HG02610 (cell line): ENCODE data around the gene AOPEP.

ENCODE experiments used
- ATAC-seq: cut with Tn5 transposase; IDR thresholded peaks from one replicate; pipeline ENCODE4 v1.9.1; 2021; ENCODE audit warnings: mild to moderate bottlenecking, moderate library complexity; ENCODE audit not compliant: unreplicated experiment

Gene AOPEP

GRCh38 chr9:94726495-94727191 lies at the start of gene AOPEP:
Gene AOPEP (plus strand): TSS chr9:94726699. CDS start chr9:94759784, 33,085 bp downstream.
- ATAC-seq = peak; percentile 91

- ATAC-seq = no peak
These were observed 48.6 kb upstream of the AOPEP start for GRCh38 chr9:94677929-94678328.

- no peak for ATAC-seq
These were observed 46.9 kb upstream of the AOPEP start for GRCh38 chr9:94679587-94679986.

GRCh38 chr9:94680020-94680419 lies 46.5 kb upstream of the AOPEP start:
- no peak for ATAC-seq

GRCh38 chr9:94680621-94681020 lies 45.9 kb upstream of the AOPEP start:
- ATAC-seq = no peak

GRCh38 chr9:94681508-94681907 lies 45.0 kb upstream of the AOPEP start:
- ATAC-seq = peak; percentile 72

GRCh38 chr9:94685359-94685758 lies 41.1 kb upstream of the AOPEP start:
- no peak for ATAC-seq

GRCh38 chr9:94687451-94687850 lies 39.0 kb upstream of the AOPEP start:
- ATAC-seq = no peak

- no peak for ATAC-seq
These were observed 36.2 kb upstream of the AOPEP start for GRCh38 chr9:94690344-94690743.

- ATAC-seq = no peak
These were observed 33.9 kb upstream of the AOPEP start for GRCh38 chr9:94692601-94693000.

GRCh38 chr9:94693485-94694204 lies 32.9 kb upstream of the AOPEP start:
- ATAC-seq = no peak

- ATAC-seq = no peak
These were observed 30.0 kb upstream of the AOPEP start for GRCh38 chr9:94696545-94696944.

GRCh38 chr9:94697972-94698581 lies 28.4 kb upstream of the AOPEP start:
- no peak for ATAC-seq

- ATAC-seq = no peak
These were observed 26.7 kb upstream of the AOPEP start for GRCh38 chr9:94699715-94700373.

- ATAC-seq = no peak
These were observed 26.1 kb upstream of the AOPEP start for GRCh38 chr9:94700445-94700844.

- ATAC-seq = no peak
These were observed 22.9 kb upstream of the AOPEP start for GRCh38 chr9:94703488-94704140.

- ATAC-seq = no peak
These were observed 21.3 kb upstream of the AOPEP start for GRCh38 chr9:94705162-94705702.

- no peak for ATAC-seq
These were observed 19.6 kb upstream of the AOPEP start for GRCh38 chr9:94706922-94707321.

GRCh38 chr9:94713436-94714215 lies 12.9 kb upstream of the AOPEP start:
- ATAC-seq = no peak

GRCh38 chr9:94714494-94714893 lies 12.0 kb upstream of the AOPEP start:
- no peak for ATAC-seq
